ENCODE measurements around the gene LGI2.

LGI2 gene

GRCh38 chr4:25030277-25031076, at the start of gene LGI2:
Gene LGI2 (minus strand): TSS chr4:25030946. CDS start chr4:25030693, 253 bp downstream.
- Histone ChIP-seq H3K4me1 (ENCODE audit: control insufficient read depth in 1 of 2, insufficient read depth in 1 of 2, low read depth in 1 of 2, low read length in 1 of 2) (peaks cover 0 to 13% of the 10 kb centered on the region in 2 experiments), H3K27ac (no peak within 1 kb of the TSS), H3K4me3 (ENCODE audit: low read depth in 1 of 2, low read length in 1 of 2) (no peak within 1 kb of the TSS), H3K9me3 (no peaks in the 10 kb centered on the region), H3K27me3 (peaks cover 98% of the 10 kb centered on the region), H3K36me3 (no peaks in the 10 kb centered on the region)
- TF ChIP-seq CTCF (IDR thresholded peaks at IDR 0.05): no peak

- Histone ChIP-seq H3K4me1 (ENCODE audit: control insufficient read depth in 1 of 2, insufficient read depth in 1 of 2, low read depth in 1 of 2, low read length in 1 of 2) (no peaks in the 10 kb centered on the region), H3K27me3 (peaks cover 7% of the 10 kb centered on the region), H3K4me3 (ENCODE audit: low read depth in 1 of 2, low read length in 1 of 2) (no peak overlapping the region), H3K9me3 (no peaks in the 10 kb centered on the region), H3K27ac (no peak overlapping the region), H3K36me3 (no peaks in the 10 kb centered on the region)
- TF ChIP-seq CTCF (IDR thresholded peaks at IDR 0.05): no peak
These were observed 47.8 kb upstream of the LGI2 start for GRCh38 chr4:25078523-25078922.

- Histone ChIP-seq H3K36me3 (no peaks in the 10 kb centered on the region), H3K9me3 (no peaks in the 10 kb centered on the region), H3K27ac (no peak overlapping the region), H3K4me1 (ENCODE audit: control insufficient read depth in 1 of 2, insufficient read depth in 1 of 2, low read depth in 1 of 2, low read length in 1 of 2) (no peaks in the 10 kb centered on the region), H3K4me3 (ENCODE audit: low read depth in 1 of 2, low read length in 1 of 2) (no peak overlapping the region), H3K27me3 (peaks cover 7% of the 10 kb centered on the region)
- TF ChIP-seq CTCF (IDR thresholded peaks at IDR 0.05): no peak
These were observed 46.1 kb upstream of the LGI2 start for GRCh38 chr4:25076625-25077398.

- no peaks in the 10 kb centered on the region for H3K36me3 ChIP-seq
- H3K4me1 ChIP-seq (ENCODE audit: control insufficient read depth in 1 of 2, insufficient read depth in 1 of 2, low read depth in 1 of 2, low read length in 1 of 2): no peaks in the 10 kb centered on the region
- H3K9me3 ChIP-seq: no peaks in the 10 kb centered on the region
- TF ChIP-seq CTCF (IDR thresholded peaks at IDR 0.05): no peak
- H3K27ac ChIP-seq: no peak overlapping the region
- no peak overlapping the region for H3K4me3 ChIP-seq (ENCODE audit: low read depth in 1 of 2, low read length in 1 of 2)
- H3K27me3 ChIP-seq: peaks cover 7% of the 10 kb centered on the region
These were observed 45.1 kb upstream of the LGI2 start for GRCh38 chr4:25075851-25076250.

GRCh38 chr4:25075129-25075528, 44.4 kb upstream of the LGI2 start:
- TF ChIP-seq CTCF (IDR thresholded peaks at IDR 0.05): no peak
- no peaks in the 10 kb centered on the region for H3K9me3 ChIP-seq
- H3K27ac ChIP-seq: no peak overlapping the region
- H3K4me1 ChIP-seq (ENCODE audit: control insufficient read depth in 1 of 2, insufficient read depth in 1 of 2, low read depth in 1 of 2, low read length in 1 of 2): no peaks in the 10 kb centered on the region
- H3K27me3 ChIP-seq: peaks cover 7% of the 10 kb centered on the region
- H3K36me3 ChIP-seq: no peaks in the 10 kb centered on the region
- no peak overlapping the region for H3K4me3 ChIP-seq (ENCODE audit: low read depth in 1 of 2, low read length in 1 of 2)

Measured in neutrophil (primary cell).